Panc1 (cell line): ENCODE data around the gene DLG2. TPM values are rescaled to one million over a fixed set of nuclear protein-coding genes. Genes with fewer than 3 reads are reported as not detected.
"Not testable (repeated sequence)": the region's sequence is repeated elsewhere in the genome, so short reads cannot be mapped to it uniquely, and the experiment has no call there.

ENCODE experiments used
- ATAC-seq: fragments of 200-7000 bp; cut with Tn5 transposase; 2 replicates; pipeline ENCODE4 v1.9.1; 2020; ENCODE audit warnings: mild to moderate bottlenecking, moderate library complexity
- BruUV-seq: library from RNA; stranded (reverse); fragments of 400-500 nt; replicated peaks from 2 replicates; lab custom pipeline; 2021; lab: Mats Ljungman, UMichigan
- CTCF ChIA-PET: fragments of 300-600 bp; sonication (Branson Sonifier 250); formaldehyde crosslinking; loops from one replicate; lab custom pipeline; 2022; ENCODE audit warnings: antibody characterized with exemption; lab: Charles Lee
- POLR2A ChIA-PET: fragments of 300-600 bp; sonication (Branson Sonifier 250); formaldehyde crosslinking; loops from one replicate; lab custom pipeline; 2022; ENCODE audit warnings: antibody characterized with exemption; lab: Charles Lee
- DNase-seq: peaks from one replicate; pipeline ENCODE4 v3.0.0-alpha.2; 2010; ENCODE audit warnings: low read depth, low spot score
- H3K27ac ChIP-seq: 2 replicates; pipeline ENCODE4 v1.5.1; 2011; ENCODE audit warnings: mild to moderate bottlenecking, low read length, inconsistent platforms
- H3K27me3 ChIP-seq: fragments of 200-500 bp; sonication (Bioruptor generic); 2 replicates; pipeline ENCODE4 v1.6.0; 2014; ENCODE audit warnings: low read length, inconsistent platforms; ENCODE audit not compliant: control insufficient read depth, insufficient read depth
- H3K36me3 ChIP-seq: fragments of 200-500 bp; sonication (Bioruptor generic); 2 replicates; pipeline ENCODE4 v1.5.1; 2014; ENCODE audit warnings: inconsistent platforms, mild to moderate bottlenecking, low read length, moderate library complexity; ENCODE audit not compliant: control insufficient read depth, insufficient read depth
- H3K4me1 ChIP-seq: 2 replicates; pipeline ENCODE4 v1.5.1; 2011; ENCODE audit warnings: inconsistent platforms, mild to moderate bottlenecking, low read length, moderate library complexity; ENCODE audit not compliant: control insufficient read depth, insufficient read depth
- H3K4me3 ChIP-seq, 2 experiments: 2 replicates each; pipeline ENCODE4 v1.5.1; 2011 to 2012; ENCODE audit warnings: low read depth in 2 of 2, low read length in 2 of 2, mild to moderate bottlenecking in 2 of 2, inconsistent platforms in 1 of 2, moderate library complexity in 1 of 2
- H3K9me3 ChIP-seq: fragments of 200-500 bp; sonication (Bioruptor generic); 2 replicates; pipeline ENCODE4 v1.5.1; 2014; ENCODE audit warnings: low read depth, mild to moderate bottlenecking, inconsistent platforms, low read length, moderate library complexity; ENCODE audit not compliant: control insufficient read depth, insufficient read depth
- POLR2AphosphoS5 ChIP-seq: IDR thresholded peaks from 2 replicates; pipeline ENCODE4 v1.6.1; 2012; ENCODE audit warnings: mild to moderate bottlenecking, low read depth, low read length, moderate library complexity
- SIN3A ChIP-seq: IDR thresholded peaks from 2 replicates; pipeline ENCODE4 v1.6.1; 2012; ENCODE audit warnings: low read depth, mild to moderate bottlenecking, low read length, moderate library complexity, borderline replicate concordance; ENCODE audit not compliant: insufficient read depth
- TCF7L2 ChIP-seq: IDR thresholded peaks from 2 replicates; pipeline ENCODE4 v1.6.1; 2011; ENCODE audit warnings: mild to moderate bottlenecking, low read depth, low read length, inconsistent platforms
- in situ Hi-C: cut with HindIII; loops from 2 replicates; pipeline ENCODE4 v1.10.0; 2016; ENCODE audit warnings: low sequenced_read_pairs, low pct_unique_long_range_greater_than_20kb
- intact Hi-C: fragments of 100-400 bp; cut with micrococcal nuclease; formaldehyde crosslinking; loops from one replicate; pipeline ENCODE4 v1.10.0; 2022; ENCODE audit not compliant: unreplicated experiment
- total RNA-seq: library from RNA; stranded (reverse); gene quantifications from one replicate; pipeline ENCODE4 v1.2.1, GENCODE V29; 2021; ENCODE audit not compliant: unreplicated experiment
- TF ChIP-seq, protein P1 (sequence below): fragments of 450-650 bp; IDR thresholded peaks from 2 replicates; pipeline ENCODE4 v1.5.1; 2017; ENCODE audit warnings: mild to moderate bottlenecking
- TF ChIP-seq, protein P2 (sequence below), 2 experiments: IDR thresholded peaks; 2 replicates each; pipeline ENCODE4 v1.6.1; 2011 to 2012; ENCODE audit warnings: low read depth in 2 of 2, control low read depth in 1 of 2, low read length in 1 of 2, mild to moderate bottlenecking in 1 of 2, moderate library complexity in 1 of 2; ENCODE audit not compliant: insufficient read depth in 1 of 2

The DLG2 gene
- total RNA-seq, 1 experiment from 2014 or later = 4.2 TPM

DNA sequence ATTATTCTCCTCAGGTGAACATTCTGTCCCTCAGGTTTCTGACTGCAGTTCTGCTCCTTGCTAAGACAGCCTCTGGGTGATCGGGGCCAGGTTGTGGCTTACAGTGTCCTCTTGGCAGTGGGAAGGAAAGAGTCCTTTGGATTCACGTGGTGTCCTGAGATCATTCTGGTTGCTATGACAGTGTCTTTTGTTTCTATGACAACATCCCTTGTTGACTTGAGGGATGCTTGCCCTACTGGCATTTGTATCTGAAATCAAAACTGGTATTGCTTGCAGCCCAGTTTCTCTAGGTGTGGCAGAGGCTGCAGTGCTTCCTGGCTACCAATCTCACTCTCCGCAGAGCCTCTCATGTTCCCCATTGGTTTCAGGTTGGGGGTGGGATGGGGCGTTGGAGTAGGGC lies 2189.2 kb downstream of the DLG2 start:
- Histone ChIP-seq H3K27ac (no peak overlapping the region), H3K4me1 (no peaks in the 10 kb centered on the region), H3K4me3 (no peak overlapping the region), H3K9me3 (no peaks in the 10 kb centered on the region), H3K36me3 (0 out of 2 replicates have a peak, but pooled peaks cover 2% of the 10 kb centered on the region), H3K27me3 (no peaks in the 10 kb centered on the region)
- BruUV-seq = no TSS peak
- no peak for DNase-seq
- TF ChIP-seq SIN3A (no peak), TCF7L2 (no peak), POLR2AphosphoS5 (no peak)
- TF ChIP-seq, protein P1, sequence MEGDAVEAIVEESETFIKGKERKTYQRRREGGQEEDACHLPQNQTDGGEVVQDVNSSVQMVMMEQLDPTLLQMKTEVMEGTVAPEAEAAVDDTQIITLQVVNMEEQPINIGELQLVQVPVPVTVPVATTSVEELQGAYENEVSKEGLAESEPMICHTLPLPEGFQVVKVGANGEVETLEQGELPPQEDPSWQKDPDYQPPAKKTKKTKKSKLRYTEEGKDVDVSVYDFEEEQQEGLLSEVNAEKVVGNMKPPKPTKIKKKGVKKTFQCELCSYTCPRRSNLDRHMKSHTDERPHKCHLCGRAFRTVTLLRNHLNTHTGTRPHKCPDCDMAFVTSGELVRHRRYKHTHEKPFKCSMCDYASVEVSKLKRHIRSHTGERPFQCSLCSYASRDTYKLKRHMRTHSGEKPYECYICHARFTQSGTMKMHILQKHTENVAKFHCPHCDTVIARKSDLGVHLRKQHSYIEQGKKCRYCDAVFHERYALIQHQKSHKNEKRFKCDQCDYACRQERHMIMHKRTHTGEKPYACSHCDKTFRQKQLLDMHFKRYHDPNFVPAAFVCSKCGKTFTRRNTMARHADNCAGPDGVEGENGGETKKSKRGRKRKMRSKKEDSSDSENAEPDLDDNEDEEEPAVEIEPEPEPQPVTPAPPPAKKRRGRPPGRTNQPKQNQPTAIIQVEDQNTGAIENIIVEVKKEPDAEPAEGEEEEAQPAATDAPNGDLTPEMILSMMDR = no peak
- TF ChIP-seq, protein P2, sequence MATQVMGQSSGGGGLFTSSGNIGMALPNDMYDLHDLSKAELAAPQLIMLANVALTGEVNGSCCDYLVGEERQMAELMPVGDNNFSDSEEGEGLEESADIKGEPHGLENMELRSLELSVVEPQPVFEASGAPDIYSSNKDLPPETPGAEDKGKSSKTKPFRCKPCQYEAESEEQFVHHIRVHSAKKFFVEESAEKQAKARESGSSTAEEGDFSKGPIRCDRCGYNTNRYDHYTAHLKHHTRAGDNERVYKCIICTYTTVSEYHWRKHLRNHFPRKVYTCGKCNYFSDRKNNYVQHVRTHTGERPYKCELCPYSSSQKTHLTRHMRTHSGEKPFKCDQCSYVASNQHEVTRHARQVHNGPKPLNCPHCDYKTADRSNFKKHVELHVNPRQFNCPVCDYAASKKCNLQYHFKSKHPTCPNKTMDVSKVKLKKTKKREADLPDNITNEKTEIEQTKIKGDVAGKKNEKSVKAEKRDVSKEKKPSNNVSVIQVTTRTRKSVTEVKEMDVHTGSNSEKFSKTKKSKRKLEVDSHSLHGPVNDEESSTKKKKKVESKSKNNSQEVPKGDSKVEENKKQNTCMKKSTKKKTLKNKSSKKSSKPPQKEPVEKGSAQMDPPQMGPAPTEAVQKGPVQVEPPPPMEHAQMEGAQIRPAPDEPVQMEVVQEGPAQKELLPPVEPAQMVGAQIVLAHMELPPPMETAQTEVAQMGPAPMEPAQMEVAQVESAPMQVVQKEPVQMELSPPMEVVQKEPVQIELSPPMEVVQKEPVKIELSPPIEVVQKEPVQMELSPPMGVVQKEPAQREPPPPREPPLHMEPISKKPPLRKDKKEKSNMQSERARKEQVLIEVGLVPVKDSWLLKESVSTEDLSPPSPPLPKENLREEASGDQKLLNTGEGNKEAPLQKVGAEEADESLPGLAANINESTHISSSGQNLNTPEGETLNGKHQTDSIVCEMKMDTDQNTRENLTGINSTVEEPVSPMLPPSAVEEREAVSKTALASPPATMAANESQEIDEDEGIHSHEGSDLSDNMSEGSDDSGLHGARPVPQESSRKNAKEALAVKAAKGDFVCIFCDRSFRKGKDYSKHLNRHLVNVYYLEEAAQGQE (IDR thresholded peaks at IDR 0.05; ENCODE audit: insufficient read depth in 1 of 2, low read depth in 2 of 2, low read length in 1 of 2) = no peak
- CTCF ChIA-PET = no interaction called here
- intact Hi-C loops = no loop called here
- in situ Hi-C loops = no loop called here
- ATAC-seq = no peak
- POLR2A ChIA-PET = no interaction called here

DNA sequence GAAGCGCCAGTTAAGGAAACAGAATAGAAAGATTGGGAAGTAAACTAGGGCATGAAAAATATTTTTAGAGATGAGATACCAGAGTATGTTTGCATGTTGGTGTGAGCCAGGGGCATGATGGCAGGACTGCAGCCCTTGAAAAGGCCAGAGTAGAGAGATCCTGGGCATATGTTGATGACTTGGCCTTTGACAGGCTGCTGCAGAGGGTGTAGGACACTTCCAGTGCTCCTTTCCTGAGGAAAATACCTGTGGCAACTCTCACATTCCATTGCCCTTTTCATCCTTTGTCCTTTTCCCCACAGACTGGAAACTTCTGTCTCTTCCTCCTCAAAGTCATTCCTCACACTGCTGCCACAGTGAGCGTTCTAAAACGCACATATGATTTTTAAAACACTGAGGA lies 2190.3 kb downstream of the DLG2 start:
- Histone ChIP-seq H3K4me3 (no peak overlapping the region), H3K4me1 (no peaks in the 10 kb centered on the region), H3K9me3 (no peaks in the 10 kb centered on the region), H3K27me3 (no peaks in the 10 kb centered on the region), H3K36me3 (0 out of 2 replicates have a peak, but pooled peaks cover 2% of the 10 kb centered on the region), H3K27ac (no peak overlapping the region)
- ChIA-PET POLR2A (no interaction called here), CTCF (no interaction called here)
- intact Hi-C loops (no loop called here), in situ Hi-C loops (no loop called here)
- no peak for TF ChIP-seq POLR2AphosphoS5
- no peak for TF ChIP-seq TCF7L2
- TF ChIP-seq, protein P2 (IDR thresholded peaks at IDR 0.05; ENCODE audit: insufficient read depth in 1 of 2, low read depth in 2 of 2, low read length in 1 of 2) = no peak
- TF ChIP-seq, protein P1 = no peak
- no peak for ATAC-seq
- BruUV-seq = no TSS peak
- DNase-seq = no peak

DNA sequence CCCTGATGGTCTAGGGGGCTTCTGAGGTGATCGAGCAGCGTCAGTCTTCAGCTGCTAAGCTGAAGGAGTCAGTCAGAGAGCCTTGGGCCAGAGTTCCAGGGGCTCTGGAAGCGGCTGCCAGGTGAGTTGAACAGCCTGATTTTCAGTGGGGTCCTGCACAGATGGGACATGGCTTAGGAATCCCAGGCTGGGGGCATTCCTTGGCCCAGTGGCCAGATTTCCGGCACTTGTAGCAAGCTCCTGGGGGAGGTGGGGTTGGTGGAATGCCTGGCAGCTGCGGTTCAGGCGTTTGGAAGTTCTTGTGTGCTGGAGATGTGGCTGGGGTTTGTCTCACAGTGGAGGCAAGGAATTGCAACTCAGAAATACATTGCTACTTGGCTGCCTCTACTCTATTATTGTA lies 2192.3 kb downstream of the DLG2 start:
- H3K4me1 ChIP-seq, CTCF ChIA-PET, POLR2A ChIA-PET, H3K27me3 ChIP-seq, BruUV-seq, intact Hi-C loops, ATAC-seq, H3K4me3 ChIP-seq, in situ Hi-C loops, H3K9me3 ChIP-seq, H3K27ac ChIP-seq, DNase-seq, H3K36me3 ChIP-seq: not testable (repeated sequence)
